MM.1S (cell line): Measurements from ENCODE around the gene CD34.

Experiments
- DNase-seq: peaks from one replicate; pipeline ENCODE4 v3.0.0-alpha.2; 2015
- H2AFZ ChIP-seq: fragments of 300-600 bp; sonication (generic); 2 replicates; pipeline ENCODE4 v1.6.0; 2016; ENCODE audit warnings: antibody characterized with exemption, low read length
- H3F3A ChIP-seq: fragments of 300-600 bp; sonication (generic); 2 replicates; pipeline ENCODE4 v1.6.1; 2016; ENCODE audit warnings: mild to moderate bottlenecking, antibody characterized with exemption, low read length, moderate library complexity, mixed read lengths; ENCODE audit not compliant: insufficient read depth
- H3K27ac ChIP-seq: fragments of 300-600 bp; sonication (generic); 2 replicates; pipeline ENCODE4 v1.5.1; 2016; ENCODE audit warnings: mild to moderate bottlenecking, low read length
- H3K27me3 ChIP-seq: fragments of 300-600 bp; sonication (generic); replicated peaks from 2 replicates; pipeline ENCODE4 v1.6.0; 2016; ENCODE audit warnings: low read length; ENCODE audit not compliant: insufficient read depth
- H3K36me3 ChIP-seq: fragments of 300-600 bp; sonication (generic); replicated peaks from 2 replicates; pipeline ENCODE4 v1.6.1; 2016; ENCODE audit warnings: mild to moderate bottlenecking, low read length, mixed read lengths; ENCODE audit not compliant: insufficient read depth
- H3K4me1 ChIP-seq: fragments of 300-600 bp; sonication (generic); 2 replicates; pipeline ENCODE4 v1.6.1; 2016; ENCODE audit warnings: low read length, mixed read lengths
- H3K4me2 ChIP-seq: fragments of 300-600 bp; sonication (generic); 2 replicates; pipeline ENCODE4 v1.6.0; 2016; ENCODE audit warnings: low read depth, low read length
- H3K4me3 ChIP-seq: fragments of 300-600 bp; sonication (generic); 2 replicates; pipeline ENCODE4 v1.5.1; 2016; ENCODE audit warnings: low read length, mixed read lengths
- H3K79me2 ChIP-seq: fragments of 300-600 bp; sonication (generic); 2 replicates; pipeline ENCODE4 v1.6.1; 2016; ENCODE audit warnings: mixed run types, low read length, mixed read lengths
- H3K9ac ChIP-seq: fragments of 300-600 bp; sonication (generic); 2 replicates; pipeline ENCODE4 v1.6.1; 2016; ENCODE audit warnings: low read length, mixed read lengths
- H3K9me2 ChIP-seq: fragments of 300-600 bp; sonication (generic); replicated peaks from 2 replicates; pipeline ENCODE4 v1.6.1; 2016; ENCODE audit warnings: mild to moderate bottlenecking, low read length, mixed read lengths; ENCODE audit not compliant: insufficient read depth
- H3K9me3 ChIP-seq: fragments of 300-600 bp; sonication (generic); replicated peaks from 2 replicates; pipeline ENCODE4 v1.6.1; 2016; ENCODE audit warnings: mild to moderate bottlenecking, low read length, mixed read lengths; ENCODE audit not compliant: insufficient read depth
- H4K20me1 ChIP-seq: fragments of 300-600 bp; sonication (generic); 2 replicates; pipeline ENCODE4 v1.6.1; 2016; ENCODE audit warnings: mild to moderate bottlenecking, low read length, moderate library complexity, mixed read lengths; ENCODE audit not compliant: insufficient read depth
- CTCF ChIP-seq: fragments of 300-600 bp; sonication (generic); IDR thresholded peaks from 2 replicates; pipeline ENCODE4 v1.5.1; 2016; ENCODE audit warnings: antibody characterized with exemption, low read length, mixed read lengths
- EZH2 ChIP-seq: fragments of 300-600 bp; sonication (generic); optimal IDR thresholded peaks from 2 replicates; pipeline ENCODE3; 2017; ENCODE audit warnings: low read depth, mild to moderate bottlenecking, antibody characterized with exemption, low read length, mixed read lengths
- EZH2phosphoT487 ChIP-seq: fragments of 300-600 bp; sonication (generic); IDR thresholded peaks from 2 replicates; pipeline ENCODE4 v1.6.1; 2018; ENCODE audit warnings: antibody characterized with exemption, low read length

Gene CD34

GRCh38 chr1:207868251-207868773 lies 42.6 kb downstream of the CD34 start:
- H3K79me2 ChIP-seq: peaks cover 36% of the 10 kb centered on the region
- H3K9me2 ChIP-seq: no peaks in the 10 kb centered on the region
- peak overlapping the region; percentile 73 for H2AFZ ChIP-seq
- peak overlapping the region; percentile 81 for H3K4me2 ChIP-seq
- TF ChIP-seq EZH2 (no peak), EZH2phosphoT487 (no peak), CTCF (no peak)
- peak overlapping the region; percentile 78 for H3K9ac ChIP-seq
- H3K4me3 ChIP-seq: peak overlapping the region; percentile 93
- H3K36me3 ChIP-seq: no peaks in the 10 kb centered on the region
- H3K4me1 ChIP-seq: peaks cover 25% of the 10 kb centered on the region
- peak overlapping the region; percentile 46; the same call in 1 of the 2 replicates for H3K27ac ChIP-seq
- peaks cover 4% of the 10 kb centered on the region for H3F3A ChIP-seq
- no peaks in the 10 kb centered on the region for H3K27me3 ChIP-seq
- H4K20me1 ChIP-seq: no peaks in the 10 kb centered on the region
- no peaks in the 10 kb centered on the region for H3K9me3 ChIP-seq
- DNase-seq: peak; percentile 47

- Histone ChIP-seq H3K27me3 (no peaks in the 10 kb centered on the region), H3K9ac (peak overlapping the region; percentile 78), H3K4me2 (peak overlapping the region; percentile 81), H2AFZ (peak overlapping the region; percentile 73), H3K4me3 (peak overlapping the region; percentile 93), H3K36me3 (no peaks in the 10 kb centered on the region), H3K9me2 (no peaks in the 10 kb centered on the region), H4K20me1 (no peaks in the 10 kb centered on the region), H3K4me1 (peaks cover 16% of the 10 kb centered on the region), H3F3A (no peaks in the 10 kb centered on the region), H3K79me2 (peaks cover 41% of the 10 kb centered on the region), H3K9me3 (no peaks in the 10 kb centered on the region), H3K27ac (peak overlapping the region; percentile 46; the same call in 1 of the 2 replicates)
- DNase-seq: peak; percentile 64
- no peak for TF ChIP-seq CTCF
- no peak for TF ChIP-seq EZH2
- no peak for TF ChIP-seq EZH2phosphoT487
These were observed 43.5 kb downstream of the CD34 start for GRCh38 chr1:207867136-207868109.

- no peak for DNase-seq
- no peak overlapping the region for H3K4me3 ChIP-seq
- H3K4me1 ChIP-seq: peaks cover 12% of the 10 kb centered on the region; the same call in 1 of the 2 replicates
- H3K9me3 ChIP-seq: no peaks in the 10 kb centered on the region
- H3F3A ChIP-seq: no peaks in the 10 kb centered on the region
- H3K9me2 ChIP-seq: no peaks in the 10 kb centered on the region
- no peak overlapping the region for H3K27ac ChIP-seq
- peaks cover 48% of the 10 kb centered on the region for H3K79me2 ChIP-seq
- H2AFZ ChIP-seq: no peak overlapping the region
- H3K36me3 ChIP-seq: no peaks in the 10 kb centered on the region
- H3K9ac ChIP-seq: no peak overlapping the region
- H3K4me2 ChIP-seq: no peak overlapping the region
- TF ChIP-seq CTCF: no peak
- no peak for TF ChIP-seq EZH2
- no peak for TF ChIP-seq EZH2phosphoT487
- H3K27me3 ChIP-seq: no peaks in the 10 kb centered on the region
- no peaks in the 10 kb centered on the region for H4K20me1 ChIP-seq
These were observed 44.3 kb downstream of the CD34 start for GRCh38 chr1:207866471-207867135.
